Measurements from ENCODE around the gene LACTBL1. TPM values are rescaled to one million over a fixed set of nuclear protein-coding genes. Genes with fewer than 3 reads are reported as not detected.

The LACTBL1 gene
- polyA plus RNA-seq, 1 donor: not detected

- DNase-seq: no peak
Observed at GRCh38 chr1:22944346-22945055, 28.2 kb downstream of the LACTBL1 start.

GRCh38 chr1:22941257-22941656, 31.4 kb downstream of the LACTBL1 start:
- DNase-seq: no peak

- no peak for DNase-seq
Observed at GRCh38 chr1:22936681-22937080, 36.0 kb downstream of the LACTBL1 start.

- DNase-seq: no peak
Observed at GRCh38 chr1:22935433-22935832, 37.2 kb downstream of the LACTBL1 start.

- no peak for DNase-seq
Observed at GRCh38 chr1:22932803-22933470, 39.7 kb downstream of the LACTBL1 start.

GRCh38 chr1:22930240-22930912, 42.3 kb downstream of the LACTBL1 start:
- DNase-seq: no peak

GRCh38 chr1:22925111-22925510, 47.6 kb downstream of the LACTBL1 start:
- DNase-seq: no peak

- DNase-seq: no peak
Observed at GRCh38 chr1:22922640-22923039, 50.0 kb downstream of the LACTBL1 start.

- DNase-seq: no peak
Observed at GRCh38 chr1:22921452-22922126, 51.1 kb downstream of the LACTBL1 start.

- DNase-seq: no peak
Observed at GRCh38 chr1:22920734-22921451, 51.8 kb downstream of the LACTBL1 start.

- no peak for DNase-seq
Observed at GRCh38 chr1:22920026-22920733, 52.5 kb downstream of the LACTBL1 start.

GRCh38 chr1:22919341-22920025, 53.2 kb downstream of the LACTBL1 start:
- DNase-seq: no peak

GRCh38 chr1:22918644-22919043, 54.0 kb downstream of the LACTBL1 start:
- no peak for DNase-seq

GRCh38 chr1:22917989-22918388, 54.7 kb downstream of the LACTBL1 start:
- no peak for DNase-seq

GRCh38 chr1:22916471-22916820, 56.2 kb downstream of the LACTBL1 start:
- no peak for DNase-seq

GRCh38 chr1:22915816-22916470, 56.7 kb downstream of the LACTBL1 start:
- DNase-seq: no peak

- DNase-seq: no peak
Observed at GRCh38 chr1:22915231-22915630, 57.4 kb downstream of the LACTBL1 start.

GRCh38 chr1:22914633-22915217, 57.9 kb downstream of the LACTBL1 start:
- DNase-seq: no peak

GRCh38 chr1:22914156-22914555, 58.5 kb downstream of the LACTBL1 start:
- no peak for DNase-seq

All from left kidney (tissue), 2 donors.